HG03196 (cell line): ENCODE measurements around the gene PRDM7.
"Not testable (repeated sequence)": the region's sequence is repeated elsewhere in the genome, so short reads cannot be mapped to it uniquely, and the experiment has no call there.

Experiments
- ATAC-seq: cut with Tn5 transposase; IDR thresholded peaks from one replicate; pipeline ENCODE4 v1.9.1; 2021; ENCODE audit not compliant: unreplicated experiment

PRDM7 gene

GRCh38 chr16:90016339-90016950, 60.7 kb downstream of the PRDM7 start:
- no peak for ATAC-seq

- no peak for ATAC-seq
Observed at GRCh38 chr16:90015586-90016338, 61.4 kb downstream of the PRDM7 start.

GRCh38 chr16:90012991-90013745, 64.0 kb downstream of the PRDM7 start:
- no peak for ATAC-seq

GRCh38 chr16:90011908-90012501, 65.1 kb downstream of the PRDM7 start:
- ATAC-seq: no peak

- no peak for ATAC-seq
Observed at GRCh38 chr16:90011508-90011819, 65.7 kb downstream of the PRDM7 start.

GRCh38 chr16:90010676-90011507, 66.2 kb downstream of the PRDM7 start:
- ATAC-seq: no peak

- no peak for ATAC-seq
Observed at GRCh38 chr16:90009172-90009899, 67.8 kb downstream of the PRDM7 start.

DNA sequence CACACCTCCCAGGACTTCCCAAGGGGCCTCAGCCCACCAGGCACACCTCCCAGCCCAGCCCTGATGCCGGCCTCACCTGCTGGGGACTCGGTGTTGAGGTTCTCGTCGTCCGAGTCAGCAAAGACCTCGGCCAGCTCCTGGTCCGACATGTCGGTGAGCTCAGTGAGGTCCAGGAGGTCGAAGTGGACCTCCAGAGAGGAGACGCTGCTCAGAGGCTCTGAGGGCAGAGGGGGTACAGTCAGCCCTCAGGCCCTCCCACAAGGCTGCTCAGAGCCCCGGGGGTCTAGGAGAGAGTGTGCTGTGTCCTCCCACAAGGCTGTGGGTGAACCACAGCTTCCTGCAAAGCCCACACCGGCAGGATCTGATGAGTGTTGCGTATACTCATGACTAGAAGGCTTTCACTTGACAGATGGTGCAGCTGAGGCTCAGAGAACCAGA, 68.4 kb downstream of the PRDM7 start:
- no peak for ATAC-seq

DNA sequence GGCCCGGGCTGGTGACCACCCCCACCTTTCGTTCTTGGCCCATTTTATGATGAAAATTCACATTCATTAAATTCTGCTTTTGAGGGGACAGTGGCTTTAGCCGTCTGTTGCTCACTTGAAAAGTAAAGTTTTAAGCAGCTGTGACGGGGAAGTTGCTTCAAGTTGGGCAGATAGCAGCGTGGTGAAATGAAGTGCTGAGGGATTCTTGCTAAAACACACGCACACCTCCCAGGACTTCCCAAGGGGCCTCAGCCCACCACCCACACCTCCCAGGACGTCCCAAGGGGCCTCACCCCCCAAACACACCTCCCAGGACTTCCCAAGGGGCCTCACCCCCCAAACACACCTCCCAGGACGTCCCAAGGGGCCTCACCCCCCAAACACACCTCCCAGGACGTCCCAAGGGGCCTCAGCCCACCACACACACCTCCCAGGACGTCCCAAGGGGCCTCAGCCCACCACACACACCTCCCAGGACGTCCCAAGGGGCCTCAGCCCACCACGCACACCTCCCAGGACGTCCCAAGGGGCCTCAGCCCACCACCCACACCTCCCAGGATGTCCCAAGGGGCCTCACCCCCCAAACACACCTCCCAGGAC, 69.4 kb downstream of the PRDM7 start:
- not testable (repeated sequence) for ATAC-seq

DNA sequence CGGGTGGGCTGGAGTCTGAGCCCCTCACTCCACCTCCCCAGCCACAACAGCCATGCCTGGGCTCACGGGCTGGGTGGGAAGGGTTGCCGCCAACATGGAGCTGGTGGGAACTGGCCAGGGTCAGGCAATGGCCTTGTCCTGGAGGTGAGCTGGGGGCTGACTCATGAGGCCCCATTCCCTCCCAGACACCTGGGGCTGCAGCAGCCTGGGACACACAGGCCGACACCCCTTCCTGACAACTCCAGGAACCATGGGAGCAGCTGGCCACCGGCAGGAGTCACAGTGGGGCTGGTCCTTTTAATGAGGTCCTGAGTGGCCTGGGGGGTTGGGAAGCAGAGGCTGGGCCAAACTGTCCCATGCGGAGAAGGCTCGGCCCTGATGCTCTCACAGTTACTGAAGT, 70.1 kb downstream of the PRDM7 start:
- ATAC-seq: no peak
